CD4-positive, alpha-beta T cell treated with Interleukin-4 for 4 hours (primary cell): Measurements from ENCODE around the gene IRF2.

Source experiments
- DNase-seq: peaks from one replicate; pipeline ENCODE4 v3.0.0-alpha.2; 2020

Gene IRF2

GRCh38 chr4:184428787-184429186 is 45.6 kb downstream of the IRF2 start:
- DNase-seq, result no peak

- no peak for DNase-seq
Observed at GRCh38 chr4:184427687-184428086, 46.7 kb downstream of the IRF2 start.

GRCh38 chr4:184427093-184427492 is 47.3 kb downstream of the IRF2 start:
- no peak for DNase-seq

GRCh38 chr4:184424993-184425758 is 49.2 kb downstream of the IRF2 start:
- DNase-seq, result no peak

- no peak for DNase-seq
Observed at GRCh38 chr4:184424279-184424678, 50.1 kb downstream of the IRF2 start.

- DNase-seq, result no peak
Observed at GRCh38 chr4:184423003-184423686, 51.2 kb downstream of the IRF2 start.

GRCh38 chr4:184422378-184422777 is 52.0 kb downstream of the IRF2 start:
- DNase-seq, result no peak

GRCh38 chr4:184421533-184422155 is 52.7 kb downstream of the IRF2 start:
- DNase-seq, result peak; percentile 62

GRCh38 chr4:184420881-184421416 is 53.4 kb downstream of the IRF2 start:
- DNase-seq, result peak; percentile 38

GRCh38 chr4:184420402-184420801 is 53.9 kb downstream of the IRF2 start:
- peak; percentile 68 for DNase-seq

GRCh38 chr4:184419976-184420375 is 54.4 kb downstream of the IRF2 start:
- DNase-seq, result no peak

- DNase-seq, result peak; percentile 86
Observed at GRCh38 chr4:184417802-184418511, 56.4 kb downstream of the IRF2 start.

- peak; percentile 56 for DNase-seq
Observed at GRCh38 chr4:184416913-184417734, 57.2 kb downstream of the IRF2 start.

GRCh38 chr4:184415071-184415470 is 59.3 kb downstream of the IRF2 start:
- no peak for DNase-seq

GRCh38 chr4:184413261-184414046 is 60.9 kb downstream of the IRF2 start:
- no peak for DNase-seq

GRCh38 chr4:184410748-184411147 is 63.6 kb downstream of the IRF2 start:
- no peak for DNase-seq

GRCh38 chr4:184409911-184410692 is 64.2 kb downstream of the IRF2 start:
- peak; percentile 55 for DNase-seq

- no peak for DNase-seq
Observed at GRCh38 chr4:184409502-184409901, 64.8 kb downstream of the IRF2 start.

GRCh38 chr4:184408684-184409081 is 65.7 kb downstream of the IRF2 start:
- no peak for DNase-seq

GRCh38 chr4:184408021-184408683 is 66.2 kb downstream of the IRF2 start:
- no peak for DNase-seq
